ENCODE measurements around the gene CLDN10. TPM values are rescaled to one million over a fixed set of nuclear protein-coding genes. Genes with fewer than 3 reads are reported as not detected.

Gene CLDN10
- total RNA-seq, 1 donor from 2014 or later = not detected

- DNase-seq (ENCODE audit: low spot score) = no peak
- Mint-ChIP-seq H3K4me1 (ENCODE audit: low read depth) (peaks cover 3% of the 10 kb centered on the region), H3K9me3 (ENCODE audit: low read depth) (no peaks in the 10 kb centered on the region), H3K4me3 (ENCODE audit: unreplicated experiment) (no peak overlapping the region), H3K27me3 (ENCODE audit: low read depth) (no peaks in the 10 kb centered on the region), H3K36me3 (ENCODE audit: low read depth) (peaks cover 13% of the 10 kb centered on the region), H3K27ac (ENCODE audit: unreplicated experiment) (no peak overlapping the region)
- no peak for TF ChIP-seq CTCF (IDR thresholded peaks at IDR 0.05)
Observed at GRCh38 chr13:95573221-95573620, 20.7 kb downstream of the CLDN10 start.

DNA sequence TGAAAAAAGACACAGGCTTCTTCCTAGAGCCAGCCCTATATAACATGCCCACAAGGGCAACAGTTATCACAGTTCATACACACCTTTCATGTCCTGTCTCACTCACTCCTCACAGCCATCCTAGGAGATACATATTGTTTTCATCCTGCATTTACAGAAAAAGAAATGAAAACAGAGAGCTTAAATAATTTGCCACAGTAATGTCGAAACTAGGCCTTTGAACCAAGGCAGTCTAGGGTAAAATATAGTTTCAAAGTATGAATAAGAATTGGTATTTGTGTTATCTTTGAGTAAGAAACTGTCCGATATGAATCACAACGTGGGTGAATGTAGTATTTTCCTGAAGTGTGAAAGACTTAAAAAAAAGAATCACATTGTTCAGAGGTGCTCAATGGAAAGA lies 26.8 kb downstream of the CLDN10 start:
- no peaks in the 10 kb centered on the region for H3K27me3 Mint-ChIP-seq (ENCODE audit: low read depth)
- H3K36me3 Mint-ChIP-seq (ENCODE audit: low read depth) = peaks cover 43% of the 10 kb centered on the region
- DNase-seq (ENCODE audit: low spot score) = no peak
- H3K9me3 Mint-ChIP-seq (ENCODE audit: low read depth) = no peaks in the 10 kb centered on the region
- no peaks in the 10 kb centered on the region for H3K4me1 Mint-ChIP-seq (ENCODE audit: low read depth)
- H3K27ac Mint-ChIP-seq (ENCODE audit: unreplicated experiment) = no peak overlapping the region
- no peak overlapping the region for H3K4me3 Mint-ChIP-seq (ENCODE audit: unreplicated experiment)
- TF ChIP-seq CTCF (IDR thresholded peaks at IDR 0.05) = no peak

DNA sequence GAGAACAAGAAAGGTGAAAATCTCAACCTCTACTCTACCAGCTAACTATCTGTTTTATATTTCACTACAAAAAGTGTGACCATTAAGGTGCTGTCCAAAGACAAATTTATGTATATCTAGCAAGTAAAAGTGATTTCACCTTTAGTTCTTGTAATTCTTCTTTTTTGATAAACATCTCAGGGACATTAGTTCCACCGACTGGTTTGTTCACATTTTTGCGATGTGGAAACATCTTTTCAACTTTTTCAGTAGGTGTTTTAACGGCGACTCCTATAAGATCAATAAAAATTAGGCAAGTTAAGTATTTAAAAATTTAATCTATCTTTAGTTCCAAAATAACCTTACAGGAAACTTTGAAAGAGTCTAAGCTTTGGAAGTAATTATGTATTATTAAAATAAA lies 33.3 kb downstream of the CLDN10 start:
- no peak for DNase-seq (ENCODE audit: low spot score)
- H3K9me3 Mint-ChIP-seq (ENCODE audit: low read depth) = no peaks in the 10 kb centered on the region
- no peak overlapping the region for H3K27ac Mint-ChIP-seq (ENCODE audit: unreplicated experiment)
- no peaks in the 10 kb centered on the region for H3K4me1 Mint-ChIP-seq (ENCODE audit: low read depth)
- H3K36me3 Mint-ChIP-seq (ENCODE audit: low read depth) = peaks cover 50% of the 10 kb centered on the region
- no peaks in the 10 kb centered on the region for H3K27me3 Mint-ChIP-seq (ENCODE audit: low read depth)
- no peak overlapping the region for H3K4me3 Mint-ChIP-seq (ENCODE audit: unreplicated experiment)
- no peak for TF ChIP-seq CTCF (IDR thresholded peaks at IDR 0.05)

- no peaks in the 10 kb centered on the region for H3K27me3 Mint-ChIP-seq (ENCODE audit: low read depth)
- no peak overlapping the region for H3K27ac Mint-ChIP-seq (ENCODE audit: unreplicated experiment)
- TF ChIP-seq CTCF (IDR thresholded peaks at IDR 0.05) = no peak
- no peak overlapping the region for H3K4me3 Mint-ChIP-seq (ENCODE audit: unreplicated experiment)
- peaks cover 49% of the 10 kb centered on the region for H3K36me3 Mint-ChIP-seq (ENCODE audit: low read depth)
- no peaks in the 10 kb centered on the region for H3K4me1 Mint-ChIP-seq (ENCODE audit: low read depth)
- H3K9me3 Mint-ChIP-seq (ENCODE audit: low read depth) = no peaks in the 10 kb centered on the region
- DNase-seq (ENCODE audit: low spot score) = no peak
Observed at GRCh38 chr13:95588134-95588533, 35.6 kb downstream of the CLDN10 start.

- no peak for TF ChIP-seq CTCF (IDR thresholded peaks at IDR 0.05)
- H3K4me1 Mint-ChIP-seq (ENCODE audit: low read depth) = no peaks in the 10 kb centered on the region
- no peak overlapping the region for H3K27ac Mint-ChIP-seq (ENCODE audit: unreplicated experiment)
- H3K9me3 Mint-ChIP-seq (ENCODE audit: low read depth) = no peaks in the 10 kb centered on the region
- H3K36me3 Mint-ChIP-seq (ENCODE audit: low read depth) = peaks cover 48% of the 10 kb centered on the region
- no peak for DNase-seq (ENCODE audit: low spot score)
- H3K27me3 Mint-ChIP-seq (ENCODE audit: low read depth) = no peaks in the 10 kb centered on the region
- no peak overlapping the region for H3K4me3 Mint-ChIP-seq (ENCODE audit: unreplicated experiment)
Observed at GRCh38 chr13:95588721-95589120, 36.2 kb downstream of the CLDN10 start.
